Trophoblast cell (in vitro differentiated cells and primary cell): Measurements from ENCODE around the gene GMPPA.

Experiments
- DNase-seq, 2 donors: peaks; one replicate each; pipeline ENCODE4 v3.0.0-alpha.2; 2016
- H2AFZ ChIP-seq: 2 replicates; pipeline ENCODE4 v1.6.1; 2013; ENCODE audit warnings: low read length, moderate library complexity, mild to moderate bottlenecking; ENCODE audit not compliant: insufficient read depth, poor library complexity
- H2AK5ac ChIP-seq: 2 replicates; pipeline ENCODE4 v1.6.1; 2013; ENCODE audit warnings: mild to moderate bottlenecking, low read length
- H2BK120ac ChIP-seq: 2 replicates; pipeline ENCODE4 v1.6.1; 2013; ENCODE audit warnings: low read length, mild to moderate bottlenecking, moderate library complexity; ENCODE audit not compliant: insufficient read depth, poor library complexity
- H2BK12ac ChIP-seq: 2 replicates; pipeline ENCODE4 v1.6.1; 2013; ENCODE audit warnings: mild to moderate bottlenecking, low read length, moderate library complexity
- H2BK5ac ChIP-seq: 2 replicates; pipeline ENCODE4 v1.6.1; 2013; ENCODE audit warnings: low read length, low read depth, moderate library complexity, mild to moderate bottlenecking; ENCODE audit not compliant: poor library complexity
- H3K14ac ChIP-seq: 2 replicates; pipeline ENCODE4 v1.6.1; 2013; ENCODE audit warnings: mild to moderate bottlenecking, low read length
- H3K18ac ChIP-seq: 2 replicates; pipeline ENCODE4 v1.6.1; 2013; ENCODE audit warnings: mild to moderate bottlenecking, low read length
- H3K23ac ChIP-seq: 2 replicates; pipeline ENCODE4 v1.6.1; 2013; ENCODE audit warnings: low read length
- H3K27ac ChIP-seq: 2 replicates; pipeline ENCODE4 v1.5.1; 2013; ENCODE audit warnings: low read depth, mild to moderate bottlenecking, inconsistent platforms, low read length, moderate library complexity
- H3K27me3 ChIP-seq: 2 replicates; pipeline ENCODE4 v1.6.1; 2013; ENCODE audit warnings: inconsistent platforms, mild to moderate bottlenecking, low read length, moderate library complexity; ENCODE audit not compliant: insufficient read depth
- H3K36me3 ChIP-seq, 2 experiments: 1 replicate in 1 of 2; 2 replicates in 1 of 2; pipeline ENCODE4 v1.6.1; 2013; ENCODE audit warnings: low read length in 2 of 2, mild to moderate bottlenecking in 2 of 2, moderate library complexity in 1 of 2; ENCODE audit not compliant: insufficient read depth in 2 of 2, control insufficient read depth in 1 of 2
- H3K4ac ChIP-seq: 2 replicates; pipeline ENCODE4 v1.6.1; 2013; ENCODE audit warnings: low read depth, mild to moderate bottlenecking, low read length, moderate library complexity
- H3K4me1 ChIP-seq, 2 experiments: 1 replicate in 1 of 2; 2 replicates in 1 of 2; pipeline ENCODE4 v1.6.1; 2013; ENCODE audit warnings: low read length in 2 of 2, mild to moderate bottlenecking in 2 of 2, moderate library complexity in 1 of 2; ENCODE audit not compliant: insufficient read depth in 2 of 2, control insufficient read depth in 1 of 2
- H3K4me2 ChIP-seq: 2 replicates; pipeline ENCODE4 v1.6.1; 2013; ENCODE audit warnings: inconsistent platforms, mild to moderate bottlenecking, low read length, moderate library complexity
- H3K4me3 ChIP-seq: 2 replicates; pipeline ENCODE4 v1.5.1; 2013; ENCODE audit warnings: mild to moderate bottlenecking, low read depth, low read length, inconsistent platforms
- H3K79me1 ChIP-seq: one replicate; pipeline ENCODE4 v1.6.1; 2013; ENCODE audit warnings: low read length
- H3K79me2 ChIP-seq: 2 replicates; pipeline ENCODE4 v1.6.1; 2013; ENCODE audit warnings: low read length, mild to moderate bottlenecking; ENCODE audit not compliant: control insufficient read depth, insufficient read depth, poor library complexity
- H3K9ac ChIP-seq: 2 replicates; pipeline ENCODE4 v1.6.1; 2013; ENCODE audit warnings: mild to moderate bottlenecking, low read length
- H3K9me3 ChIP-seq: 2 replicates; pipeline ENCODE4 v1.6.1; 2013; ENCODE audit warnings: low read depth, mild to moderate bottlenecking, control low read depth, inconsistent platforms, low read length; ENCODE audit not compliant: insufficient read depth
- H4K12ac ChIP-seq: 2 replicates; pipeline ENCODE4 v1.6.1; 2013; ENCODE audit warnings: low read depth, mild to moderate bottlenecking, low read length, moderate library complexity
- H4K8ac ChIP-seq: 2 replicates; pipeline ENCODE4 v1.6.1; 2013; ENCODE audit warnings: low read depth, mild to moderate bottlenecking, low read length, moderate library complexity
- H4K91ac ChIP-seq: one replicate; pipeline ENCODE4 v1.6.1; 2013; ENCODE audit warnings: low read depth, mild to moderate bottlenecking, low read length, moderate library complexity
- WGBS: extraction: QIAGEN DNeasy Blood & Tissue Kit; methylation state at CpG from one replicate; pipeline ENCODE4 v1.1.7; 2013; ENCODE audit warnings: missing lambda C conversion rate; ENCODE audit not compliant: insufficient read length, insufficient coverage; ENCODE audit errors: extremely low coverage; 5-methylcytosine and 5-hydroxymethylcytosine counted together

Gene GMPPA

DNA sequence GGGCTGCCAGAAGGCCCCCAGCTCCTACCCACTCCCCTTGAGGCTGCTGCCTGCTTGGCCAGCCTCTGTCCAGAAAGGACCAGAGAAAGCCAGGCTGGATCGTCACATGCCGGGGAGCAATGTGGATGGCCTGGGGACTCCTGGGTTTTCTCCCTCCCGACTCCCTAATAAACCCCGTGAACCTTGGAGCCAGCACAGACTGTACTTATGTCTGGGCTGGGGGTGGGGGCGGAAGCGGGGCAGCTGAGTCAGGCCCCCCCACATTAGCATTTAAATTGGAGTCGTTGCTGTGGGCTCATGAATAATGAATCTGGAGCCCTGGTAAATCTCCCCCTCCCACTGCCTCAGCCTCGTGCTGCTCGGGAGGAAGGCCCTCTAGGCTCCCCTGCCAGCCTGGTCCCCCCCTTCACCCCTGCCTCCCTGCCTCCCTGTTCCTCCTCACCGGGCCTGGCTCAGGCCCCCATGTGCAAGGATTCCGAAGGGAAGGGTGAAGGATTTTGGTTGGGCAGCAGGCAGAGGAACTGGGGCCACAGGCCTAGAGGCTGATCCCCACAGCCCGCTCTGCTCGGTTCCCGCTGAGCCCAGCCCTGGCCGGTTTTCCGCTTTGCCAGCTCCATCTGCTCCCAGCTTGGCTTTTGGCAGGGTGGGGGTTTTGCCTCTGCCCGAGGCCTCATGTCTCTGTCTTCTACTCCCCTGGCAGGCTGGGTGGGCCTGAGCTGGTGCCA, 8.3 kb downstream of the GMPPA start:
- Histone ChIP-seq H3K9me3 (peaks cover 4% of the 10 kb centered on the region), H2AK5ac (no peak overlapping the region), H3K79me1 (peaks cover 3% of the 10 kb centered on the region), H4K8ac (no peak overlapping the region), H2BK12ac (no peak overlapping the region), H3K27ac (no peak overlapping the region), H4K91ac (no peak overlapping the region), H2BK5ac (no peak overlapping the region), H3K79me2 (no peaks in the 10 kb centered on the region), H3K4me3 (no peak overlapping the region), H3K27me3 (peaks cover 2% of the 10 kb centered on the region), H3K4ac (no peak overlapping the region), H3K23ac (no peak overlapping the region), H3K36me3 (peaks cover 38% of the 10 kb centered on the region in 2 experiments), H2BK120ac (no peak overlapping the region), H4K12ac (no peak overlapping the region), H2AFZ (no peak overlapping the region), H3K18ac (no peak overlapping the region), H3K4me2 (no peak overlapping the region), H3K4me1 (peaks cover 6 to 12% of the 10 kb centered on the region in 2 experiments), H3K9ac (no peak overlapping the region), H3K14ac (no peak overlapping the region)
- no CpG with 5 or more reads among the region's 17 CpGs for WGBS
- no peak for DNase-seq

DNA sequence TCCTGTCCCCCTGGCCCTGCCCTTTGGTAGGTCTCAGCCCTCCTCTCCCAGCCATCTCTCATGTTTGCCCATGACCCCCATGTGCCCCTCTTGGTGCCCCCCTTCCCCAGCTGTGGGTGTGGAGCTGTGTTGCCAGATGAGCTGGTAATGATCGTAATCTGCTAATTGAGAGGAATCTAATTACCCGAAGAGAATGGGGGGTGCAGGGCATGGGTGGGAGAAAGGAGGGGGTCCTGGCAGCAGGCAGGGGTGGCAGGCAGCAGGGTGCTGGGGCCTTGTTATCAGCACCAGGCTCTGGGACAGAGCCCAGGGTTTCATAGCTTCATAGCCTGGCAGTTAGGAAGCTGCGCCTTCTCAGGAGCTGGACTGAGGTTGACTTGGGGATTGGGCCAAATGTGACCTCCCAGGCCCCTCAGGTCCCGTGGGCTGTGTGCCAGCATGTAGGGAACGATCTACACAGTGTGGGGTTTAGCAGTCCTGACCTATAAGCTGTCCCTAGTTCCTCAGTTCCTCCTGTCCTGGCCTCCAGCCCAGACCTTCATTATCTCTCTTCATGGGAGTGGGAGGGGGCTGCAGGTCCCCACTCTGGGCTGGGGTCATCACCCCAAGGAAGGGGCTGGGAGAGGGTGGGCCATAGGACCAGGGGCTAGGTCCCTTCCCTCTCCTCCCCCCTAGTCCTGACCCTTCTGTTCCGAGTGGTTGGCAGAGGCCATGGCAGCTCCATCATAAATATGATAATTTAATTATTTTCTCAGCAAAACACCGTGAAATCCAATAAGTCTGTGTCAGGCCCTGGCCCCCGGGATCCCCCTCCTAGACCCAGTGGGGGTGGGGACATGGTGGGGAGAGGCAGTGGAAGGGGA, 9.1 kb downstream of the GMPPA start:
- DNase-seq = no peak
- Histone ChIP-seq H3K79me2 (no peaks in the 10 kb centered on the region), H2AK5ac (no peak overlapping the region), H3K9me3 (peaks cover 5% of the 10 kb centered on the region), H3K4ac (no peak overlapping the region), H3K9ac (no peak overlapping the region), H3K27ac (no peak overlapping the region), H2AFZ (no peak overlapping the region), H3K4me3 (no peak overlapping the region), H3K23ac (no peak overlapping the region), H3K36me3 (peaks cover 38% of the 10 kb centered on the region in 2 experiments), H3K79me1 (no peaks in the 10 kb centered on the region), H2BK12ac (no peak overlapping the region), H3K14ac (no peak overlapping the region), H4K91ac (no peak overlapping the region), H4K12ac (no peak overlapping the region), H2BK120ac (no peak overlapping the region), H2BK5ac (no peak overlapping the region), H3K4me1 (peaks cover 0 to 6% of the 10 kb centered on the region in 2 experiments), H4K8ac (no peak overlapping the region), H3K27me3 (peaks cover 5% of the 10 kb centered on the region), H3K18ac (no peak overlapping the region), H3K4me2 (no peak overlapping the region)
- no CpG with 5 or more reads among the region's 8 CpGs for WGBS

DNA sequence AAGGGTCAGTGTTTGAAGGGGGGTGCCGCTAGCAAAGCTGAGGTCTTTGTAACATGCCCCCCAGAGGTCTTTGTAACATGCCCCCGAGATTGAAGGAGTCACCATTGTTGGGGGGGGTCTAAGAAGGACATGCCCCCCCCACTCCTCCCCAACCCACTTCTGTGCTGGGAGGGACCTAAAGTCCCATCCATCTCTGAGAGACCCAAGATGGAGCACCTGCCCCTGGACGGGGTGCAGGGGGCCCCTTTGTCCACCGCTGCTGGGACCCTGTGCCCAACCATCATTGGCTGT, 9.7 kb downstream of the GMPPA start:
- no peak overlapping the region for H4K91ac ChIP-seq
- H2BK12ac ChIP-seq = no peak overlapping the region
- WGBS = no CpG with 5 or more reads among the region's 4 CpGs
- no peaks in the 10 kb centered on the region for H3K79me2 ChIP-seq
- DNase-seq = no peak
- no peak overlapping the region for H3K4me2 ChIP-seq
- no peak overlapping the region for H4K12ac ChIP-seq
- no peak overlapping the region for H3K18ac ChIP-seq
- H3K23ac ChIP-seq = no peak overlapping the region
- H3K4ac ChIP-seq = no peak overlapping the region
- no peak overlapping the region for H3K4me3 ChIP-seq
- no peak overlapping the region for H4K8ac ChIP-seq
- H3K9ac ChIP-seq = no peak overlapping the region
- H3K4me1 ChIP-seq = peaks cover 0 to 6% of the 10 kb centered on the region in 2 experiments
- no peak overlapping the region for H2AFZ ChIP-seq
- H3K27me3 ChIP-seq = peaks cover 7% of the 10 kb centered on the region
- no peak overlapping the region for H3K27ac ChIP-seq
- no peak overlapping the region for H3K14ac ChIP-seq
- no peak overlapping the region for H2BK120ac ChIP-seq
- H2AK5ac ChIP-seq = no peak overlapping the region
- no peak overlapping the region for H2BK5ac ChIP-seq
- H3K79me1 ChIP-seq = no peaks in the 10 kb centered on the region
- H3K9me3 ChIP-seq = peaks cover 5% of the 10 kb centered on the region
- H3K36me3 ChIP-seq = peaks cover 38% of the 10 kb centered on the region in 2 experiments

DNA sequence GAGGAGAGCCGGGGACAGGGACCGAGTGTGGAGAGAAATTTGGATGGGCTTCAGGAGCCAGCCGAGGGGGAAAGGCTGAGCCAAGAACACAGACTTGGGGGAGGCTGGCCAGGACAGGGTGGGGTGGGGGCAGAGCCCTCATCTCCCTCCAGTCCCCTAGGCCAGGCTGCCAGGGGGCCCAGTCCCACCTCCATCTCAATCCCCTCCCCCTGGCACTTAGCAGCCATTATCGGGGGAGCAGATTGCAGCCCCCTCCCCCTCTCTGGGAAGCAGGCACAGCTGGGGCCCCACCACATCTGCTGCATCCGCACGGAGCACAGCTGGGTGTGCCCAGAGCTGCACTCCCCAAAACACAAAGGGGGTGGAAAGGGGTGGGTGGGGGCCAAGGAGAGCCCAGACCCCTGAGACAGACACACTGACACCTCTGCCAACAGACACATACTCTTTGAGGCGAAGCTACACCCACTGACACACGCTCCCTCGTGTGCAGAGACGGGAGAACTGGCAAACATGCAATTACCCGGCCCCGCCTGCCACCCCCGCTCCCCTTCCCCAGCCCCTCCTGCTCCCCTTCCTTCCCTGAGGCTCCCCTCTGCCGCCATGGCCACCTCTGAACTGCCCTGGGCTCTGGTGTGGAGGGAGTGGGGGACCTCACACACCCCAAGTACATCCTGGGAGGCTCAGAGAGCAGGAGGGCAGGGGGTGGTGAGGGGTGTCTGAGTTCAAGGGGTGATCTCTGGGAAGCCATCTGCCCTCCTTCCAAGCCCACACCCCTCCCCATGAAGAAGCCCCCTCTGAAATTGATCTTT, 10.5 kb downstream of the GMPPA start:
- peak overlapping the region; percentile 33 for H3K4me3 ChIP-seq
- no peak overlapping the region for H3K14ac ChIP-seq
- H3K23ac ChIP-seq = no peak overlapping the region
- no peak for DNase-seq
- H3K9me3 ChIP-seq = peaks cover 5% of the 10 kb centered on the region
- H3K9ac ChIP-seq = no peak overlapping the region
- no peaks in the 10 kb centered on the region for H3K79me1 ChIP-seq
- H3K27ac ChIP-seq = no peak overlapping the region
- H4K8ac ChIP-seq = no peak overlapping the region
- no peak overlapping the region for H3K18ac ChIP-seq
- no peak overlapping the region for H3K4ac ChIP-seq
- H4K91ac ChIP-seq = no peak overlapping the region
- H2BK12ac ChIP-seq = no peak overlapping the region
- no peak overlapping the region for H2BK5ac ChIP-seq
- H2AK5ac ChIP-seq = no peak overlapping the region
- H3K79me2 ChIP-seq = no peaks in the 10 kb centered on the region
- H2AFZ ChIP-seq = no peak overlapping the region
- H4K12ac ChIP-seq = no peak overlapping the region
- H2BK120ac ChIP-seq = no peak overlapping the region
- peaks cover 0 to 6% of the 10 kb centered on the region in 2 experiments for H3K4me1 ChIP-seq
- WGBS = no CpG with 5 or more reads among the region's 14 CpGs
- peaks cover 31 to 32% of the 10 kb centered on the region in 2 experiments for H3K36me3 ChIP-seq
- H3K27me3 ChIP-seq = peaks cover 14% of the 10 kb centered on the region
- peak overlapping the region; percentile 68 for H3K4me2 ChIP-seq
